HCT116 (cell line): ENCODE measurements around the gene PRPF31. TPM values are rescaled to one million over a fixed set of nuclear protein-coding genes. Genes with fewer than 3 reads are reported as not detected.

ENCODE experiments used
- ATAC-seq: fragments of 200-7000 bp; cut with Tn5 transposase; 2 replicates; pipeline ENCODE4 v1.9.1; 2020; ENCODE audit warnings: mild to moderate bottlenecking, moderate library complexity
- BruUV-seq: library from RNA; stranded (reverse); fragments of 400-500 nt; replicated peaks from 2 replicates; lab custom pipeline; 2021; lab: Mats Ljungman, UMichigan
- CTCF ChIA-PET: fragments of 300-600 bp; sonication (Branson Sonifier 250); formaldehyde crosslinking; loops from one replicate; lab custom pipeline; 2021; ENCODE audit warnings: antibody characterized with exemption; lab: Charles Lee
- POLR2A ChIA-PET: fragments of 300-600, 350-600 bp; sonication (Branson Sonifier 250); formaldehyde crosslinking; loops from one replicate; lab custom pipeline; 2021; ENCODE audit warnings: antibody characterized with exemption; lab: Charles Lee
- RAD21 ChIA-PET, 2 experiments: fragments of 300-600 bp; sonication (Branson Sonifier 250); formaldehyde crosslinking; loops; one replicate each; lab custom pipeline; 2023; ENCODE audit warnings: low total read pairs in 2 of 2; ENCODE audit not compliant: uncharacterized antibody in 2 of 2, unreplicated experiment in 2 of 2, low non-redundant PET in 1 of 2; lab: Charles Lee
- DNase-seq: peaks from one replicate; pipeline ENCODE4 v3.0.0-alpha.2; 2010; ENCODE audit warnings: low read depth, low spot score
- H2AFZ ChIP-seq: fragments of 200-600 bp; shearing (Covaris generic), sonication (generic); 2 replicates; pipeline ENCODE4 v1.6.1; 2017; ENCODE audit warnings: low read depth, mixed run types, mixed read lengths, antibody characterized with exemption, low read length; ENCODE audit not compliant: poor library complexity, severe bottlenecking
- H3K27ac ChIP-seq: 2 replicates; pipeline ENCODE4 v1.5.1; 2012; ENCODE audit warnings: low read depth, low read length
- H3K27me3 ChIP-seq: fragments of 200-600 bp; sonication (generic); 2 replicates; pipeline ENCODE4 v1.6.1; 2016; ENCODE audit warnings: mixed run types, low read length, mixed read lengths; ENCODE audit not compliant: insufficient read depth
- H3K36me3 ChIP-seq, 2 experiments: fragments of 200-500 bp in 1 of 2; fragments of 200-600 bp in 1 of 2; sonication (Bioruptor generic) in 1 of 2; sonication (generic) in 1 of 2; 2 replicates each; pipeline versions ENCODE4 v1.5.1 to v1.6.1; 2014 to 2016; ENCODE audit warnings: low read length in 2 of 2, inconsistent platforms in 1 of 2, mixed read lengths in 1 of 2, mixed run types in 1 of 2; ENCODE audit not compliant: insufficient read depth in 2 of 2, control insufficient read depth in 1 of 2
- H3K4me1 ChIP-seq, 2 experiments: fragments of 200-600 bp in 1 of 2; sonication (generic) in 1 of 2; 2 replicates each; pipeline versions ENCODE4 v1.5.1 to v1.6.1; 2012 to 2017; ENCODE audit warnings: low read length in 2 of 2, inconsistent platforms in 1 of 2, mild to moderate bottlenecking in 1 of 2, mixed read lengths in 1 of 2, mixed run types in 1 of 2, moderate library complexity in 1 of 2; ENCODE audit not compliant: insufficient read depth in 2 of 2, control insufficient read depth in 1 of 2
- H3K4me2 ChIP-seq: fragments of 200-600 bp; sonication (generic); 2 replicates; pipeline ENCODE4 v1.6.1; 2017; ENCODE audit warnings: mixed run types, low read length, mixed read lengths
- H3K4me3 ChIP-seq, 2 experiments: fragments of 200-600 bp in 1 of 2; sonication (generic) in 1 of 2; replicated peaks in 1 of 2; 2 replicates each; pipeline ENCODE4 v1.5.1; 2011 to 2016; ENCODE audit warnings: low read length in 2 of 2, control low read depth in 1 of 2, low read depth in 1 of 2, mild to moderate bottlenecking in 1 of 2, mixed read lengths in 1 of 2, mixed run types in 1 of 2
- H3K79me2 ChIP-seq: fragments of 200-600 bp; sonication (generic); 2 replicates; pipeline ENCODE4 v1.6.1; 2017; ENCODE audit warnings: mild to moderate bottlenecking, mixed run types, low read length, moderate library complexity, mixed read lengths; ENCODE audit not compliant: insufficient read depth
- H3K9ac ChIP-seq: fragments of 200-600 bp; sonication (generic); 2 replicates; pipeline ENCODE4 v1.6.1; 2016; ENCODE audit warnings: low read length, mixed read lengths
- H3K9me2 ChIP-seq: fragments of 200-600 bp; sonication (generic), shearing (Covaris generic); 2 replicates; pipeline ENCODE4 v1.6.1; 2017; ENCODE audit warnings: mixed run types, mild to moderate bottlenecking, moderate library complexity; ENCODE audit not compliant: insufficient read depth
- H3K9me3 ChIP-seq, 2 experiments: fragments of 200-500 bp in 1 of 2; fragments of 200-600 bp in 1 of 2; sonication (Bioruptor generic) in 1 of 2; sonication (generic) in 1 of 2; 2 replicates each; pipeline ENCODE4 v1.6.1; 2014 to 2017; ENCODE audit warnings: low read length in 2 of 2, mixed read lengths in 2 of 2, inconsistent platforms in 1 of 2, low read depth in 1 of 2, mild to moderate bottlenecking in 1 of 2, mixed run types in 1 of 2, moderate library complexity in 1 of 2; ENCODE audit not compliant: control insufficient read depth in 1 of 2, insufficient read depth in 1 of 2
- H4K20me1 ChIP-seq: fragments of 200-600 bp; sonication (generic), shearing (Covaris generic); 2 replicates; pipeline ENCODE4 v1.6.1; 2017; ENCODE audit warnings: mixed run types, mild to moderate bottlenecking, moderate library complexity; ENCODE audit not compliant: insufficient read depth
- ATF3 ChIP-seq: IDR thresholded peaks from 2 replicates; pipeline ENCODE4 v1.6.1; 2012
- CBX3 ChIP-seq: IDR thresholded peaks from 2 replicates; pipeline ENCODE4 v1.6.1; 2012; ENCODE audit warnings: low read depth
- CEBPB ChIP-seq: IDR thresholded peaks from 2 replicates; pipeline ENCODE4 v1.6.1; 2012; ENCODE audit warnings: low read depth
- ELF1 ChIP-seq: IDR thresholded peaks from 2 replicates; pipeline ENCODE4 v1.6.1; 2012; ENCODE audit warnings: low read depth, borderline replicate concordance
- FOSL1 ChIP-seq: IDR thresholded peaks from 2 replicates; pipeline ENCODE4 v1.6.1; 2012; ENCODE audit warnings: low read depth
- JUND ChIP-seq: IDR thresholded peaks from 2 replicates; pipeline ENCODE4 v1.6.1; 2012
- SRF ChIP-seq: IDR thresholded peaks from 2 replicates; pipeline ENCODE4 v1.6.1; 2012; ENCODE audit warnings: low read depth
- YY1 ChIP-seq: IDR thresholded peaks from 2 replicates; pipeline ENCODE4 v1.6.1; 2011; ENCODE audit warnings: low read length, low read depth, moderate library complexity, mild to moderate bottlenecking; ENCODE audit not compliant: insufficient replicate concordance; ENCODE audit errors: extremely low read depth
- ZBTB33 ChIP-seq: IDR thresholded peaks from 2 replicates; pipeline ENCODE4 v1.6.1; 2011; ENCODE audit warnings: mild to moderate bottlenecking, low read length, moderate library complexity; ENCODE audit not compliant: insufficient replicate concordance; ENCODE audit errors: extremely low read depth
- intact Hi-C: fragments of 100-400 bp; cut with micrococcal nuclease; formaldehyde crosslinking; loops from 2 replicates; pipeline ENCODE4 v1.10.0; 2022
- total RNA-seq: library from RNA; stranded (reverse); gene quantifications from one replicate; pipeline ENCODE4 v1.2.1, GENCODE V29; 2021; ENCODE audit not compliant: unreplicated experiment

PRPF31 gene
- total RNA-seq, 1 experiment from 2014 or later: 99.0 TPM

GRCh38 chr19:54104998-54105715, 10.4 kb upstream of the PRPF31 start:
- Histone ChIP-seq H2AFZ (no peak overlapping the region), H3K9me3 (no peaks in the 10 kb centered on the region), H3K9me2 (no peaks in the 10 kb centered on the region), H3K36me3 (peaks cover 24 to 28% of the 10 kb centered on the region in 2 experiments; a peak in 3 of 4 replicates), H3K4me3 (no peak overlapping the region), H3K79me2 (peaks cover 34% of the 10 kb centered on the region), H3K9ac (no peak overlapping the region), H3K27me3 (no peaks in the 10 kb centered on the region), H3K27ac (no peak overlapping the region), H4K20me1 (no peaks in the 10 kb centered on the region), H3K4me1 (peaks cover 0 to 5% of the 10 kb centered on the region in 2 experiments; a peak in 1 of 4 replicates), H3K4me2 (no peak overlapping the region)
- BruUV-seq: no TSS peak
- ATAC-seq: no peak
- no peak for DNase-seq
- CTCF ChIA-PET: no interaction called here
- POLR2A ChIA-PET: interaction anchor here (1.5 kb wide), 1 partner anchor 10 kb away, joined by 3 read pairs; no protein-coding TSS in a partner anchor
- intact Hi-C loops: no loop called here
- RAD21 ChIA-PET: no interaction called here
- TF ChIP-seq ATF3 (no peak), CBX3 (no peak), CEBPB (no peak), SRF (no peak)

GRCh38 chr19:54105796-54106195, 9.8 kb upstream of the PRPF31 start:
- Histone ChIP-seq H3K9ac (no peak overlapping the region), H3K4me3 (no peak overlapping the region), H3K9me3 (no peaks in the 10 kb centered on the region), H3K4me2 (no peak overlapping the region), H3K79me2 (peaks cover 34% of the 10 kb centered on the region), H3K36me3 (peaks cover 27 to 28% of the 10 kb centered on the region in 2 experiments; a peak in 3 of 4 replicates), H3K9me2 (no peaks in the 10 kb centered on the region), H3K27me3 (no peaks in the 10 kb centered on the region), H3K4me1 (peaks cover 0 to 5% of the 10 kb centered on the region in 2 experiments; a peak in 1 of 4 replicates), H3K27ac (no peak overlapping the region), H4K20me1 (no peaks in the 10 kb centered on the region), H2AFZ (no peak overlapping the region)
- ChIA-PET CTCF (no interaction called here), POLR2A (interaction anchor here (1.5 kb wide), 1 partner anchor 9 kb away, joined by 3 read pairs; no protein-coding TSS in a partner anchor), RAD21 (no interaction called here)
- DNase-seq: no peak
- ATAC-seq: no peak
- BruUV-seq: no TSS peak
- TF ChIP-seq ZBTB33 (no peak), SRF (no peak), ELF1 (no peak), JUND (no peak), FOSL1 (no peak), YY1 (no peak)
- intact Hi-C loops: no loop called here
